HG02642 (cell line): ENCODE measurements around the gene VEGFA.

Source experiments
- ATAC-seq: cut with Tn5 transposase; IDR thresholded peaks from one replicate; pipeline ENCODE4 v1.9.1; 2021; ENCODE audit warnings: mild to moderate bottlenecking; ENCODE audit not compliant: unreplicated experiment, poor library complexity

Gene VEGFA

DNA sequence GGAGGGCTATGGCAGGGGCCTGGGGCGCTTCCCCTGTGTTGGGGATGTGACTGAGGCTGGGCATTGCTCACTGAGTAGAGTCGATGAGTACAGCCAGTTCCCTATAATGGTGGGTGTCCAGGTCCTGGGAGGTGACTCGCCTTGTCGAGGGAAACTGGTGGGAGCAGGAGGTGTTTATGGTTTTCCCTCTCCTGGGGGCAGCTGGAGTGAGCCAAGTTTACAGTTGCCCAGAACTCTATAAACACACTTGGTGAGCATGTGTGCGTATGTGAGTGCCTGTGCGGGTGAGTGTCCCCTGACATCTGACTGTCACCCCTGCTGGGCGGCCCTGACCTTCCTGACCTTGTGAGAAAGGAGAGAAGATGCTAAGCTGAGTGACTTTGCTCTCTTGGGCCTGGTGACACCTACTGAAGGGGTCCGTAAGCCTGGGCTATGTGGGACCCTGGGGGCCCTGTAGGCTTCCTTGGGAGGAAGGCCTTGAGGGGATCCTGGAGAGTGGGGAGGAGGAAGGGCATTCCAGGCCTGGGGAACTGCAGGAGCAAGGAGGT is 65.9 kb downstream of the VEGFA start:
- no peak for ATAC-seq
